ENCODE measurements around the gene OR2L5.

DNA sequence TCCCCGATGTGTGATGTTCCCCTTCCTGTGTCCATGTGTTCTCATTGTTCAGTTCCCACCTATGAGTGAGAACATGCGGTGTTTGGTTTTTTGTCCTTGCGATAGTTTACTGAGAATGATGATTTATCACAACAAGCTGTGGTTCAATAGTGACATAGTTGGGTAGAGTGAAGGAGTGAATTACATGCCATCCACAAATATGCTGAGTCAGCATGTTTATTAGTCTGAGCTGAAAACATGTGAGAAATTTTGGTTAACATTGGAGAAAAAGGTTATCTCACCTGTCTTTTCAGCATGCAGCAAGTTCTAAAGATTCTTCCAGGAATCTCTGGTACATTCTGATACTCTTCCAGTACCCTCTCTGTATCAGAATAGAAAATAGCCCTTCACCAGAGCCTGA lies 52.1 kb downstream of the OR2L5 start:
- TF ChIP-seq, protein P1, sequence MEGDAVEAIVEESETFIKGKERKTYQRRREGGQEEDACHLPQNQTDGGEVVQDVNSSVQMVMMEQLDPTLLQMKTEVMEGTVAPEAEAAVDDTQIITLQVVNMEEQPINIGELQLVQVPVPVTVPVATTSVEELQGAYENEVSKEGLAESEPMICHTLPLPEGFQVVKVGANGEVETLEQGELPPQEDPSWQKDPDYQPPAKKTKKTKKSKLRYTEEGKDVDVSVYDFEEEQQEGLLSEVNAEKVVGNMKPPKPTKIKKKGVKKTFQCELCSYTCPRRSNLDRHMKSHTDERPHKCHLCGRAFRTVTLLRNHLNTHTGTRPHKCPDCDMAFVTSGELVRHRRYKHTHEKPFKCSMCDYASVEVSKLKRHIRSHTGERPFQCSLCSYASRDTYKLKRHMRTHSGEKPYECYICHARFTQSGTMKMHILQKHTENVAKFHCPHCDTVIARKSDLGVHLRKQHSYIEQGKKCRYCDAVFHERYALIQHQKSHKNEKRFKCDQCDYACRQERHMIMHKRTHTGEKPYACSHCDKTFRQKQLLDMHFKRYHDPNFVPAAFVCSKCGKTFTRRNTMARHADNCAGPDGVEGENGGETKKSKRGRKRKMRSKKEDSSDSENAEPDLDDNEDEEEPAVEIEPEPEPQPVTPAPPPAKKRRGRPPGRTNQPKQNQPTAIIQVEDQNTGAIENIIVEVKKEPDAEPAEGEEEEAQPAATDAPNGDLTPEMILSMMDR (IDR thresholded peaks at IDR 0.05; ENCODE audit: borderline replicate concordance, extremely low read depth, low read length, poor library complexity, severe bottlenecking) = no peak
- TF ChIP-seq EZH2 (IDR thresholded peaks at IDR 0.05; ENCODE audit: borderline replicate concordance, low read depth, low read length, severe bottlenecking) = no peak

All from DND-41 (cell line).